Stimulated activated CD4-positive, alpha-beta T cell treated with anti-CD3 and anti-CD28 coated beads, Interleukin-2, amount 100 ng/mL, for 24 hours (primary cell): ENCODE data around the gene NME3.

ENCODE experiments used
- DNase-seq, 2 donors: peaks; one replicate each; pipeline ENCODE4 v3.0.0-alpha.2; 2020

NME3 gene

DNA sequence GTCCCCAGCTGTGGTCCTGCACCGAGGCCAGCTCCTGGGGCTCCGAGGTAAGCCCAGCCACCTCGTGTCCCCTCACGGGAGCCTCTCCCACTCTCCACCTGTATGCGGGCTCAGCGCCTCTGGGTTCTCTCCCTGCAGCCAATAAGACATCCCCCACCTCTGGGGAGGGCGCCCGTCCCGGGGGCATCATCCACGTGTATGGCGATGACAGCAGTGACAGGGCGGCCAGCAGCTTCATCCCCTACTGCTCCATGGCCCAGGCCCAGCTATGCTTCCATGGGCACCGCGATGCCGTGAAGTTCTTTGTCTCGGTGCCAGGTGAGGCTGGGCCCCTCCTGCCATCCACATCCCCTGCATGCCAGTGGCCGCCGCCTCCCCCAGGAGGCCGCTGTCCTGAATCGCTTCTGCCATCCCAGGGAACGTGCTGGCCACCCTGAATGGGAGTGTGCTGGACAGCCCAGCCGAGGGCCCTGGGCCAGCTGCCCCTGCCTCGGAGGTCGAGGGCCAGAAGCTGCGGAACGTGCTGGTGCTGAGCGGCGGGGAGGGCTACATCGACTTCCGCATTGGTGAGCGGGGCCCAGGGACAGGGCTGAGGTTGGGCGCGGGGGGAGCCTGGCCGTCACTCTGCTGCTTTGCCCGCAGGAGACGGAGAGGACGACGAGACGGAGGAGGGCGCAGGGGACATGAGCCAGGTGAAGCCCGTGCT is 3.1 kb downstream of the NME3 start:
- no peak for DNase-seq

DNA sequence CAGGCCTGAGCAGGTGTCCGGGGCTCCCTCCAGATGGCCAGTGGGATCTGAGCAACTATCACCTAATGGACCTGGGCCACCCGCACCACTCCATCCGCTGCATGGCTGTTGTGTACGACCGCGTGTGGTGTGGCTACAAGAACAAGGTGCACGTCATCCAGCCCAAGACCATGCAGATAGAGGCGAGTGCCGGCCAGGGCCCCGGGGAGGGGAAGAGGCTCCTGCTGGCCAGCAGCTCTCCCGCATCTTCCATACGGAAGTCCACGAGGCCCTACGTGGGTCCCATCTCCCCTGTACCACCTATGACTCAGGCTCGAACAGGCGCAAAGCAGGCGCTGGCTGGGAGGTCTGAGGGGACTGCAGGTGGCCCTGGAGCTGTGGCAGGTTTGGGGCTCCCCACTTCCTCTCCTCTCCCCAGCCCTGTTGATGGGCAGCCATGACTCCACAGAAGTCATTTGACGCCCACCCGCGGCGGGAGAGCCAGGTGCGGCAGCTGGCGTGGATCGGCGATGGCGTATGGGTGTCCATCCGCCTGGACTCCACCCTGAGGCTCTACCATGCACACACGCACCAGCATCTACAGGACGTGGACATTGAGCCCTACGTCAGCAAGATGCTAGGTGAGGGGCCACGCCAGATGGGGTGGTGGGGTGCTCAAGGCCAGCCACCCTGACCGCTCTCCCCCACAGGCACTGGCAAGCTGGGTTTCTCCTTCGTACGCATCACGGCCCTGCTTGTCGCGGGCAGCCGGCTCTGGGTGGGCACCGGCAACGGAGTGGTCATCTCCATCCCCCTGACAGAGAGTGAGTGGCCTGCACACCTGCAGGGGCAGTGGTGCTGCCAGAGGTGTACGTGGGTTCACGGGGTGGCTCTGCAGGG is 4.0 kb downstream of the NME3 start:
- DNase-seq = no peak

DNA sequence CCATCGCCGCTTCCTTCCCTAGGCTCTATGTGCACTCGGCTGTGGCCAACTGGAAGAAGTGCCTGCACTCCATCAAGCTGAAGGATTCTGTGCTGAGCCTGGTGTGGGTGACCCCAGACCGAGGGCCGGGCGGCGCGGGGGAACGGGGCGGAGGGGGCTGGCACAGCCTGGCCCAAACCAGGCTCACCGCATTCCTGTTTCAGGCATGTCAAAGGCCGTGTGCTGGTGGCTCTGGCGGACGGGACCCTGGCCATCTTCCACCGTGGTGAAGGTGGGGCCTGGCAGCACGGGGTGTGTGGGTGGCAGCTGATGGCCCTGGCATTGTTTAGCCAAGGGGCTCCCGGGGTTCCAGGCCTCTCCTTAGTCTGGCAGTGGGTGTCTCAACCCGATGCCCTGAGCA is 4.6 kb downstream of the NME3 start:
- no peak for DNase-seq

DNA sequence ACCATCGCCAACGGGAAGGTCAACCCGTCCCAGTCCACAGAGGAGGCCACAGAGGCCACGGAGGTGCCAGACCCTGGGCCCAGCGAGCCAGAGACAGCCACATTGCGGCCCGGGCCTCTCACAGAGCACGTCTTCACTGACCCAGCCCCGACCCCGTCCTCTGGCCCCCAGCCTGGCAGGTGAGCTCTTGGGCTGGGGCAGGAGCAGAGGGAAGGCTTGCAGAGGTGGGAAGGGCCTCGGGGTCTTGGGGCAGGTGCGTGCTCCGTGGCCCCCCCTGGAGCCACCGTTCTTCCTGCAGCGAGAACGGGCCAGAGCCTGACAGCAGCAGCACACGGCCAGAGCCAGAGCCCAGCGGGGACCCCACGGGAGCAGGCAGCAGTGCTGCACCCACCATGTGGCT is 5.1 kb downstream of the NME3 start:
- DNase-seq = no peak

DNA sequence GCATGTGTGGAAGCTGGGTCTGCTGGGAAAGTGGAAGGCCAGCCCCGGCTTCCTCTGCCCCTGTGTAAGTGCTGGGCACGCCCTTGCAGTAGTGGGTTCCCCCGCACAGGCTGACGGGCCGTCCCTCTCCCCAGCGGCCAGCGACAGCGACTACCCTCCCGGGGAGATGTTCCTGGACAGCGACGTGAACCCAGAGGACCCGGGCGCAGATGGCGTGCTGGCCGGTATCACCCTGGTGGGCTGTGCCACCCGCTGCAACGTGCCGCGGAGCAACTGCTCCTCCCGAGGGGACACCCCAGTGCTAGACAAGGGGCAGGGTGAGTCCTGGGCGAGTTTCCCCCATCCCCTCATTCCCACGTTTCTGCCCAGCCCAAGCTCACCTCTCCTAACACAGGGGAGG is 5.5 kb downstream of the NME3 start:
- no peak for DNase-seq

DNA sequence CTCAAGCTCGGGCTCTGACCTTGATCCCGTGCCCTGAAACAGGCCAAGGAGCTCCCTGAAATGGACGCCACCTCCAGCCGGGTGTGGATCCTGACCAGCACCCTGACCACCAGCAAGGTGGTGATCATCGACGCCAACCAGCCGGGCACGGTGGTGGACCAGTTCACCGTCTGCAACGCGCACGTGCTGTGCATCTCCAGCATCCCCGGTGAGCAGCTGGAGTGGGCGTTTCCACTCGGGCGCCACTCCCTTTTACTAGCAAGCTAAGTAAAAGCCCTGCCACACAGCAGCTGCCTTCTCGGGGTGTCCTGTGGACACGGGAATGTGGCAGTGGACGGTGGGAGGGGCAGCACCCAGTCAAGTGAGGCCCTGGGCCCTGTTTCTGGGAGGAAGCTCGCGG is 6.4 kb downstream of the NME3 start:
- DNase-seq = no peak

DNA sequence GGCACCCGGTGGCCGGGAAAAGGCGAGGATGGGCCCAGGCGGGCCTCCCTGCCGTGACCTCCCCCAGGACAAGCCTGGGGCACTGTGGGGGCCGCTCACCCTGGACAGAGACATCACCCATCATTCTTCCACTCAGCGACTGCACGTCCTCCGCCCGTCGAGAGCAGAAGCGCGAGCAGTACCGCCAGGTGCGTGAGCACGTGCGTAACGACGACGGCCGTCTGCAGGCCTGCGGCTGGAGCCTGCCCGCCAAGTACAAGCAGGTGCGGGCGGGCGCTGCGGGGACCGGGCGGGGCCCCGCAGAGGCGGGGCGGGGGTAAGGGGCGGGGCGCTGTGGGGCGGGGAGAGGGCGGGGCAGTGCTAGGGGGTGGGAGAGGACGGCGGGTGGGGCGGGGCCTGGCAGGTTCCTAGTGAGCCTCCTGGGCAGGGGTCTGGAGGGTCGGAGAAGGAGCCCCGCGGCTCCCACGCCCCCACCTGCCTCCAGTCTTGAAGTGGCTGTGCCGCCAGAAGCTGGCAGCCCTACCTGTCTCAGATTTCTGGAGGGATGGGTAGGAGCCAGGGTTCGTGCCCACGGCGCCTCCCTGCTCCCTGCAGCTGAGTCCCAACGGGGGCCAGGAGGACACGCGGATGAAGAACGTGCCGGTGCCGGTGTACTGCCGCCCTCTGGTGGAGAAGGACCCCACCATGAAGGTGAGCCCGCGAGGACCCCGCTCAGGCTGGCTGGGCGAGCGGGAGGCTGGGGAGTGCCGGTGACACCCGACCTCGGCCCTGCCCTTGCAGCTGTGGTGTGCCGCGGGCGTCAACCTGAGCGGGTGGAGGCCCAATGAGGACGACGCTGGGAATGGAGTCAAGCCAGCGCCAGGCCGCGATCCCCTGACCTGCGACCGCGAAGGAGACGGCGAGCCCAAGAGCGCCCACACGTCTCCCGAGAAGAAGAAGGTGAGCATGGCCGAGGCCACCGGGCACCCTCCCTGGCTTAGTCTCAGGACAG is 7.5 kb downstream of the NME3 start:
- no peak for DNase-seq

DNA sequence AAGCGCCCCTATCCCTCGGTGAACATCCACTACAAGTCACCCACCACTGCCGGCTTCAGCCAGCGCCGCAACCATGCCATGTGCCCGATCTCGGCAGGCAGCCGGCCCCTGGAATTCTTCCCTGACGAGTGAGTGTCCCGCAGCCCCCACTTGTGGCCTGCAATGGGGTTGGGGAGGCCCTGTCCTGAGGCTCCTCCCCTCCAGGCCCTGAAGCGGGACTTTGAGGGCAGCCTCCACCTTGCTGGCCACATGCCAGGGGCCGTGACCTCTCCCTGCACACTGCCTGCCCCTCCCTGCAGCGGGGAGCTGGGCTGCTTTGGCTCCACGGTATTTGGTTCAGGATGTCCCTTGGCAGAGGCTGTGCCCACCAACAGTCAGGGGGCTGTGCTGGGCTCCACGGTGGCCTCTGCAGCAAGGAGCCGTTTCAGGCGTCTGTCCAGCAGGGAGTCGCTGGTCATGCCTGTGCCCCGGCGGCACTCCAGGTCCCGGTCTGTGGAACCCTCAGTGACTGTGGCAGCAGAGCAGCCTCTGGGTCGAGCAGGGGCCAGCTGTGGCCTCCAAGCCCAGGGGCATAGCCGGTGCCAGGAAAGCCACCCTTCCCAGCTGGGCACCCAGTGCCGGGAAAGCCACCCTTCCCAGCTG is 8.3 kb downstream of the NME3 start:
- no peak for DNase-seq

DNA sequence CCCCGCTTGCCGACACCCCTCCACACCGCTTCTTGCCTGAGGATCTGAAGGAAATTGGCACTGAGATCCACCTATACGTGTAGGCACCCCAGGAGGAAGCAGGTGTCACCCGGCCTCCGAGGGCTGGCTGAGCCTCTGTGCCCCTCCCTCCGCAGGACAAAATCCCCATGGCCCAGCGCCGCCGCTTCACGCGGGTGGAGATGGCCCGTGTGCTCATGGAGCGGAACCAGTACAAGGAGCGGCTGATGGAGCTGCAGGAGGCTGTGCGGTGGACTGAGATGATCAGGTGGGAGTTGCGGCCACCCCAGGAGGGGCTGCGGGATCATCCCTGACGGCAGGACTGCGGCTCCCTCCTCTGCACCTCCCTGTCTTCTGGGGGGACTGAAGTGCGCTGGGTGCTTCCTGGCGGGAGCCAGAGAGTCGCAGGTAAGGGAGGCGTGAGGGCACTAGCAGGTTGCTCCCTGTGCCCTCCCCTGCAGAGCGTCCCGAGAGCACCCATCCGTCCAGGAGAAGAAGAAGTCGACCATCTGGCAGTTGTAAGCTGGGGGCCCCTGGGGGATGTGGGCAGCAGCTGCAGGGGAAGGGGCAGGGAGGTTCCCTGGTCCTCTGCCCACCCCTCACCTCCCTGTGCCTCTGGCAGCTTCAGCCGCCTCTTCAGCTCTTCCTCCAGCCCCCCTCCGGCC is 9.0 kb downstream of the NME3 start:
- no peak for DNase-seq

DNA sequence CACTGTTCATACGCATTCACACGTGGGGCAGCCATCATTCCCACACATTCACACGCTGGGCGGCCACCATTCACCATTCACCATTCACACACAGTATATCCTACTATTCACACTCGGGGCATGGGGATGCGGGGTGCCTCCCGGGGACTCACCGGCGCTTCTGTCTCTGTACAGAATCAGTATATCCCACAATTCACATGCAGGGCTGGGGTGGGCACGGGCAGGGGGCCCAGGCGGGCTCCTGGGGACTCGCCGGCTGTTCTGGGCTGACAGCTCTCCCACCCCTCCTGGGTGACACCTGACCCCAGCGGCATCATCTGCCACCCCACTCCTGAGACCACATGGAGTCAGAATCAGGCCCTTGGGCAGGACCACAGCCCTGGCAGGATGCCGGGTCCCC is 9.6 kb downstream of the NME3 start:
- DNase-seq = no peak

DNA sequence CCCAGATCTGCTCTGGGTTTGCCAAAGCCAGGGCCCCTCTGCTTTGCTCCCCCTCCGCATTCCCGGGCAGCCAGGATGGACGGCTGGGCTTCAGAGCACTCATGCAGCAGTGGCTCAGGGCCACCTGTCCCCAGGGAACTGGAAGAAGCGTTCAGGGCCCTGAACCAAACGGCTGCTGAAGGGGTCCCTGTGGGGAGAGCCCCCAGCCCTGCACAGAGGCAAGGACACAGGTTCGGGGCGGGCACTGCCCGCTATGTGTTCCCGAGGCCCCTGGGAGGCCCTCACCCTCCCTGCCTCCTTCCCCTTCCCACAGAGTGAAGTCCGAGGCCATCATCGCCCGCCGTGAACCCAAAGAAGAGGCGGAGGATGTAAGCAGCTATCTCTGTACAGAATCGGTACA is 10.4 kb downstream of the NME3 start:
- DNase-seq = no peak

DNA sequence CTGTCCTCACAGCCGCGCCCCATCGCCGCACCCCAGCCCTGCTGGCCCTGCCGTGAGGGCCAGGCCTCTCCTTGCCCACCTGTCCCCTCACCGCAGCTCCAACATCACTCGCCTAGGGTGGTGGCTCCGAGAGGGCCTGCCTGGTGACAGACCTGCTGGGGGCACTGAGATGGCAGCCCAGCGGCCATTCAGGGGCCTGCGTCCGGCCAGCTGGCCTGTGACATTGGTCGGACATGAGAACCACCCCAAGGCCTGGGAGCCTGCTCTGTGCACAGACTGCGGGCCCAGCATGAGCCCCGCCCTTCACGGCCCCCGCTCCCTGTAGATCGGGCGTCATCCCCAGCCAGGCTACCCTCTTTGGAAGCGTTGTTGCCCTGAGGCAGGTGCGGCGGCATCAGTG is 11.8 kb downstream of the NME3 start:
- no peak for DNase-seq

DNA sequence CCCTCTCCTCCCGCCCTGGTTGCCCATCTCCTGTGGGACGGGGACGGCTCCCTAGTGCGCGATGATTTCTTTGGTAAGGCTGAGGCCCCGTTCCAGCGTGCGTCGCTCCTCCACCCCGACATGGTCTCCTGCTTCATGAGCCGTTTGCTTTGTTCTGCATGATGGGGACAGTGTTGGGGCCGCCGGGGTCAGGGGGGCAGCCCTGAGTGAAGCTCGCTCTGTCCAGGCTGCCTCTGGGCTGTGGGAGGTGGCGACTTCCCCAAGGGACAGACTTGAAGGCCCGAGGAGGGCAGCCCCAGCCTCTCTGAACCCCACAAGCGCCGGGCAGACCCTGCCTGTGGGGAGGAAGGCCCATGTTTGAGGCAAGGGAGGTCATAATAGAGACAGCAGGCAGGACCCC is 12.4 kb downstream of the NME3 start:
- no peak for DNase-seq

DNA sequence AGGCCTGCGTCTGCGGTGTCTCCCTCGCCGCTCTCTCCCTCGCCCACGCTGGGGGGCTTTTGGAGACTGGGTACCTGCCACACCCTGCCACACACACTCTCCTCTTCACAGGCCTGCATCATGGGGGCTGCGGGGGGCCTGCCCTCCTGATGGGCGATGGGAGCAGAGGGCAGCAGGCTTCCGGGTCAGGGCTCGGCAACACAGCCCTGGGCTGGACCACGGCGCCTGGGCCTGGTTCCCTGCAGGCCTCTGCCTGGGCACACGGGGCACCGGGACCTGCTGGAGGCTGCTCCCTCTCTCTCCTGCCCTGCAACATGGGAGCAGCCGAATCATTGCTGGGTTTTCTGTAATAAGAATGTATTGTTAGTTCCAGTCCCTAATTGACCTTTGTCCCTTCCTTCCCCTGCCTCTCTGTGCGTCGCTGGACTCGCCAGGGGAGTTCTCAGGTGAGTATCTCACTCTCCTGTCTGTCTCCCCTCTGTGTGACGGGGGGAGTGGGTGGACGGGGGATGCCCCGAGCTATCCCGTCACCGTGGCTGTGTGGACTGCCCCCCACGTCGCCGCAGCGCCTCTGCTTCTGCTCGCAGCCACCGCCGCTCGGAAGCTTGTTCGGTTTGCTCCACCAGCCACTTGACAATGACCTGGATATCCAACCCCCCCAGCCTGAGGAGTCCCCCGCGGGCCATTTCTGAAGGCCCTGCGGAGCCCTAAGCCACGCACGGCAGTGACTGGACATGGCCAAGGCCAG is 13.5 kb downstream of the NME3 start:
- no peak for DNase-seq

DNA sequence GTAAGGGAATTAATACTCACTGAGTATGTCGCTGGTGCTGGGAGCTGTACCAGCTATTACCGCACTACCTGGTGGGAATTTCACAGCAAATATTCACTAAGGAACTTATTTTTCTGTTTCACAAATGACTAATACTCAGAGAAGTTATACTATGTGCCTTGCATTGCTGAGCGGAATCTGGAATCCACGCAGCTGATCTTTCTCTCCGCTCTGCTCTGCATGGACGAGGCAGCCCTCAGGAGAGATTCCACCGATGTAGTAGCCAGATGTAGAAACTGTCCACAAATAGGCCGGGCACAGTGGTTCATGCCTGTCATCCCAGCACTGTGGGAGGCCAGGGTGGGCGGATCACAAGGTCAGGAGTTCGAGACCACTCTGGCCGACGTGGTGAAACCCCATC is 17.1 kb downstream of the NME3 start:
- DNase-seq = no peak

DNA sequence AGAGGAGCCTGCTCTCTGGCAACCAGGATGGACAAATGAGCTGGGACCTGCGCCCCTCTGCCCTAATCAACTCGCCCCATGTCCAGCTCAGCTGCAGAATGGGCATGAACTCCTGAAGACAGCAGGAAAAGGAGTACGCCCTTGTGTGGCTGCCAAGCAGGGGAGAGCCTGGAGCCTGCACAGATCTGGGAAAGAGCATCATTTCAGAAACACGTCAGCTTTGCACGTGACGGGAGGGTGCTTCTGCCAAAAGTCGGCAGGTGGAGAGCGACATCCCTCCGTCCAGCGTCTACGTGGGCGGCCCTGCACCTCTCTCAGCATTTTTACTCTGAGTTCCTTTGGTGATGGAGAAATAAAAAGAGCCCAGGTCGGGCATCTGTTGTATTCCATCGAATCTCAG is 18.5 kb downstream of the NME3 start:
- no peak for DNase-seq

DNA sequence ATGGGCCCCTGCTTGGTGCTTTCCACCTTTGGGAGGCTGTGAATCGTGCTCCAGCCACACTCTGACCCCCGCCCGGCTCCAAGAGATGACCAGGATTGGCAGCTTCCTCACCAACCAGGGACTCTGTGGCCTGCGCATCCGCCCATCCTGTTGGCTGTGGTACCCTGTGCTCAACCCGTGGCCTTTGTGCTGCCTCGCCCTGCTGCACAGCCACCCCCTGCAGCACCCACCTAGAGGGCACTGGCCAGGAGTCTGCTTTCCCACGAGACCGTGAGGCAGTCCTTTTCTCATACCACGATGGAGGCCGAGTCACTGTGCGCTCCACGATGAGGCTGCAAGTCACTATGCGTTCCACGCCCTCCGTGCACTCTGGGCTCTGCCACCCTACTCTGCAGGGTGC is 19.4 kb downstream of the NME3 start:
- DNase-seq = no peak

DNA sequence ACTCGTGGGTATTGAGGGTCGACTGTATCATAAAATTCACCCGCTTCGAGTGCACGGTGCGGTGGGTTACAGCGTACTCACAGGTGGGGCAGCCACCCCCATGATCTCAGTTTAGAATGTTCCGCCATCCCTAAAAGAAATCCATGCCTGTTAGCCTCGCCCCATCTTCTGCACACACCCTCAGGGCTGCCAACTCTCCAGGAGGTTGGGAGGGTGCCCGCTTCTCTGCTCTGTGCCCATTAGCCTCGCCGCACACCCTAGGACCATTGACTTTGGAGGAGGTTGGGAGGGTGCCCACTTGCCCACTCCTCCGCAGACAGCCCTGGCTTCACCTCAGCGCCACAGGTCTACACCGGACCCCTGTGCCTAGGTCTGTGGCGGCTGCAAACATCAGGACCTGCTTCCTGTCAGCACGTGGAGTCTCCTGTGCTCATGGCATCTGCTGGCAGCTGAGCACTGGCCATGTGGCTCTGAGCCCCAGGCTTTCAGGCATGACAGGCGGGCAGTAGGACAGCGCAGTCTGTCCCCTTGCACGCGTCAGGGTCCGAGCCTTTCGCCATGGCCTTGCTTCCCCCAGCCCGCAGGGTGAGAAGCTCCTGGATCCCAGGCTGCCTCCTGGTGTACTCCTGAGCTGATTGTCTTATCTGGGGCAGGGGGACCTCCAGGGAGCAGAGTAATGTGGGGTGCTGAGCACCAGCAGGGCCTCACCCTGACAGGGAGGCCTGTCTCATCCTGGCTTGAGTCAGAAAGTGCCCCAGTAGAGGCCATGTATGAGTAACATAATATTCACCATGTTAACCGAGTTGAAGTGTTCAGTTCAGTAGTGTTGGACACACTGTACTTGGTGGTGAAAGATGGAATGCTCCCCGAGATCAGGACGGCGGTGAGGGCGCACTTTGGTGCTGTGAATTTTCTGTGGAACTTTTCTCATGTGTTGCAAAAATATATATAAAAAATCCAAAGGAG is 21.9 kb downstream of the NME3 start:
- no peak for DNase-seq

DNA sequence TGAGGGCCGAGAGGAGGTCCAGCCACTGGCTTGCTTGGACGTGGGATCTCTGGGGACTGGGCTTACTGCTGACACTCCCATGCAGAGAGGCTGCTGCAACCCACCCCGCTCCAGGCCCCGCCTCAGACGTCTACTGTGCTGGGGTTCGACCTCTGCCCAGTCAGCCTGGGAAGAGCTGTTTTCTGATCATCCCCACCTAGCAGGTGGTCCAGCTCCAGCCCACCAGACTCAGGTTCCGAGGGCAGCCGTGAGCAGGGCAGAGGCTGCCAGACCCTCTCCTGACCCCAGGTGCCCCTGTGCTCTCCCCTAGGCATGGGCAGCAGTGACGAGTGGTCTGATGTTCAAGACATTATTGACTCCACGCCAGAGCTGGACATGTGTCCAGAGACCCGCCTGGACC is 23.4 kb downstream of the NME3 start:
- no peak for DNase-seq

DNA sequence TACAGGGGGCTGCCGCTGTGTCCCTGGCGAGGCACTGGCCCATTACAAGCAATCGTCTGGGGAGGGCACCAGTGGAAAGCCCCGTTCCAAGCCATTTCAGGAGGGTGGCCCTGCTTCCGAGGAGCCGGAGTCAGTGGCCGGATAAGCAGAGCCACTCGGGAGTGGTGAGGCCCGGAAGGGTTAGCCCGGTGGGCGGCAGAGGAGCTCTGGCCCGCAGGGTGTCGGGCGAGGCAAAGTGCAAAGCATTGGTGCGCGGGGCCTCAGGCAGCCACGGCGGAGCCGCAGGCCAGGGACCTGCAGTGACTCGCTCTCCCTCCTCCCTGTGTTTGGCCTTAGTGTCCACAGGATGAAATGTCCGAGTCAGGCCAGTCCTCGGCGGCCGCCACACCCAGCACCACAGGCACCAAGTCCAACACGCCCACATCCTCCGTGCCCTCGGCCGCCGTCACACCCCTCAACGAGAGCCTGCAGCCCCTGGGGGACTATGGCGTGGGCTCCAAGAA is 24.6 kb downstream of the NME3 start:
- DNase-seq = no peak
